ENCODE results near the gene FAM83C. TPM values are rescaled to one million over a fixed set of nuclear protein-coding genes. Genes with fewer than 3 reads are reported as not detected.

Gene FAM83C
- polyA plus RNA-seq, 1 of the 3 experiments (the other 2 are of a cell fraction), result not detected

DNA sequence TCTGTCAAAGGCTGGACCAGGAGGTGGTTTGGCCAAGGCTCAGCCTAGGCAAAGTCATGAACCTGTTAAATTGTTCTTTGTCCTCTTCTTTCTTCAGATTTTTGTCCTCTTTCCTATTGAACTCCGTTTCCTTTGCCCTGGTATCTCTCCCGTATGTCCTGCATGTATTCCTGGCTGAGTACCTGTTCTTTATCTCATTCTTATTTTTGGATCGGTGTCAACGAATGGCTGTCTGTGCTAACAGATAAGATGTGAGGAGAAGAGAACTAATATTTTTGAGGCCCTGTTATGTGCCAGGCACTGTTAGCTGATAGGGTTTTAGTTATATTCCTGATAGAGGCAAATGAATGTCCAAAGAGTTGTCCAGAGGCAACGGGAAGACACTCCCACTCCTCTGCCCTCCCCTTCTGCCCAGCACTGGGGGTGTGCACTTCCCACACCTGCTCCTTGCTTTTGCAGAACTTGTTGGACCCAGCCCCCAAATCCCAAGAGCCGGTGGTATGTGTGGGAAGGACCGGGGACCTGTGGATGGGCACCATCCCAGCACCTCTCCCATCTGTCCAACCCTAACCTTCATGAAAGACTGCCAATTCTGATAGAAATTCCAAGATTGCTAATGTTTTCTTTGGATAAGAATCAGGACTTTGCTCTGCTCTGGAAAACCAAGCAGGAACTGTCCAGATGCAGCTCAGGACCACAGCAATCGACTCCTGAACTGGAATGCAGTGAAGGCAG, 34.9 kb downstream of the FAM83C start:
- no peaks in the 10 kb centered on the region for H4K20me1 ChIP-seq (ENCODE audit: insufficient read depth)
- H3K4me1 ChIP-seq (ENCODE audit: control insufficient read depth in 1 of 2, insufficient read depth in 2 of 2, low read depth in 1 of 2, low read length in 1 of 2), result peaks cover 4 to 10% of the 10 kb centered on the region in 2 experiments; a peak in 2 of 4 replicates
- H3K9ac ChIP-seq, result no peak overlapping the region
- 56% methylated on average over 7 of the region's 8 CpGs for WGBS (ENCODE audit: low lambda C conversion rate)
- H3K79me2 ChIP-seq (ENCODE audit: insufficient read depth), result no peaks in the 10 kb centered on the region
- H3K27me3 ChIP-seq (ENCODE audit: insufficient read depth), result no peaks in the 10 kb centered on the region
- no peak for DNase-seq
- peaks cover 19% of the 10 kb centered on the region for H3F3A ChIP-seq (replicated peaks; ENCODE audit: insufficient read depth)
- ChIA-PET POLR2A (no interaction called here), CTCF (interaction anchor here (1.1 to 5.2 kb wide), 2 partner anchors 12 to 112 kb away, joined by 6 to 19 read pairs; no protein-coding TSS in a partner anchor)
- TF ChIP-seq FOXJ3 (CRISPR knock-in tag; IDR thresholded peaks at IDR 0.05) (no peak), GABPA (IDR thresholded peaks at IDR 0.05; ENCODE audit: low read depth) (no peak), RAD21 (IDR thresholded peaks at IDR 0.05; ENCODE audit: low read length) (no peak), EP300 (IDR thresholded peaks at IDR 0.05; ENCODE audit: borderline replicate concordance in 1 of 2, low read depth in 1 of 2, low read length in 1 of 2) (peak in 1 of 2 experiments; percentile 61; a peak in 1 of 4 replicates), ELF1 (IDR thresholded peaks at IDR 0.05) (peak; percentile 23; the same call in 1 of the 2 replicates), RXRA (IDR thresholded peaks at IDR 0.05; ENCODE audit: borderline replicate concordance, low read depth) (0 out of 2 replicates have a peak, but pooled peaks have one; percentile 19), NFIC (IDR thresholded peaks at IDR 0.05; ENCODE audit: borderline replicate concordance) (peak; percentile 90), TCF12 (IDR thresholded peaks at IDR 0.05) (peak; percentile 88), JUND (IDR thresholded peaks at IDR 0.05) (no peak), FOSL2 (IDR thresholded peaks at IDR 0.05; ENCODE audit: borderline replicate concordance, low read depth) (peak; percentile 20; the same call in 1 of the 2 replicates), TEAD4 (IDR thresholded peaks at IDR 0.05; ENCODE audit: borderline replicate concordance, insufficient read depth) (0 out of 2 replicates have a peak, but pooled peaks have one; percentile 55)
- TF ChIP-seq, protein P1, sequence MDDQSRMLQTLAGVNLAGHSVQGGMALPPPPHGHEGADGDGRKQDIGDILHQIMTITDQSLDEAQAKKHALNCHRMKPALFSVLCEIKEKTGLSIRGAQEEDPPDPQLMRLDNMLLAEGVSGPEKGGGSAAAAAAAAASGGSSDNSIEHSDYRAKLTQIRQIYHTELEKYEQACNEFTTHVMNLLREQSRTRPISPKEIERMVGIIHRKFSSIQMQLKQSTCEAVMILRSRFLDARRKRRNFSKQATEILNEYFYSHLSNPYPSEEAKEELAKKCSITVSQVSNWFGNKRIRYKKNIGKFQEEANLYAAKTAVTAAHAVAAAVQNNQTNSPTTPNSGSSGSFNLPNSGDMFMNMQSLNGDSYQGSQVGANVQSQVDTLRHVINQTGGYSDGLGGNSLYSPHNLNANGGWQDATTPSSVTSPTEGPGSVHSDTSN (IDR thresholded peaks at IDR 0.05), result peak; percentile 31; the same call in 1 of the 2 replicates
- TF ChIP-seq, protein P2, sequence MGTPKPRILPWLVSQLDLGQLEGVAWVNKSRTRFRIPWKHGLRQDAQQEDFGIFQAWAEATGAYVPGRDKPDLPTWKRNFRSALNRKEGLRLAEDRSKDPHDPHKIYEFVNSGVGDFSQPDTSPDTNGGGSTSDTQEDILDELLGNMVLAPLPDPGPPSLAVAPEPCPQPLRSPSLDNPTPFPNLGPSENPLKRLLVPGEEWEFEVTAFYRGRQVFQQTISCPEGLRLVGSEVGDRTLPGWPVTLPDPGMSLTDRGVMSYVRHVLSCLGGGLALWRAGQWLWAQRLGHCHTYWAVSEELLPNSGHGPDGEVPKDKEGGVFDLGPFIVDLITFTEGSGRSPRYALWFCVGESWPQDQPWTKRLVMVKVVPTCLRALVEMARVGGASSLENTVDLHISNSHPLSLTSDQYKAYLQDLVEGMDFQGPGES (IDR thresholded peaks at IDR 0.05; ENCODE audit: low read depth, low read length), result no peak
- TF ChIP-seq, protein P3, sequence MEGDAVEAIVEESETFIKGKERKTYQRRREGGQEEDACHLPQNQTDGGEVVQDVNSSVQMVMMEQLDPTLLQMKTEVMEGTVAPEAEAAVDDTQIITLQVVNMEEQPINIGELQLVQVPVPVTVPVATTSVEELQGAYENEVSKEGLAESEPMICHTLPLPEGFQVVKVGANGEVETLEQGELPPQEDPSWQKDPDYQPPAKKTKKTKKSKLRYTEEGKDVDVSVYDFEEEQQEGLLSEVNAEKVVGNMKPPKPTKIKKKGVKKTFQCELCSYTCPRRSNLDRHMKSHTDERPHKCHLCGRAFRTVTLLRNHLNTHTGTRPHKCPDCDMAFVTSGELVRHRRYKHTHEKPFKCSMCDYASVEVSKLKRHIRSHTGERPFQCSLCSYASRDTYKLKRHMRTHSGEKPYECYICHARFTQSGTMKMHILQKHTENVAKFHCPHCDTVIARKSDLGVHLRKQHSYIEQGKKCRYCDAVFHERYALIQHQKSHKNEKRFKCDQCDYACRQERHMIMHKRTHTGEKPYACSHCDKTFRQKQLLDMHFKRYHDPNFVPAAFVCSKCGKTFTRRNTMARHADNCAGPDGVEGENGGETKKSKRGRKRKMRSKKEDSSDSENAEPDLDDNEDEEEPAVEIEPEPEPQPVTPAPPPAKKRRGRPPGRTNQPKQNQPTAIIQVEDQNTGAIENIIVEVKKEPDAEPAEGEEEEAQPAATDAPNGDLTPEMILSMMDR (IDR thresholded peaks at IDR 0.05), result no peak
- TF ChIP-seq, protein P4, sequence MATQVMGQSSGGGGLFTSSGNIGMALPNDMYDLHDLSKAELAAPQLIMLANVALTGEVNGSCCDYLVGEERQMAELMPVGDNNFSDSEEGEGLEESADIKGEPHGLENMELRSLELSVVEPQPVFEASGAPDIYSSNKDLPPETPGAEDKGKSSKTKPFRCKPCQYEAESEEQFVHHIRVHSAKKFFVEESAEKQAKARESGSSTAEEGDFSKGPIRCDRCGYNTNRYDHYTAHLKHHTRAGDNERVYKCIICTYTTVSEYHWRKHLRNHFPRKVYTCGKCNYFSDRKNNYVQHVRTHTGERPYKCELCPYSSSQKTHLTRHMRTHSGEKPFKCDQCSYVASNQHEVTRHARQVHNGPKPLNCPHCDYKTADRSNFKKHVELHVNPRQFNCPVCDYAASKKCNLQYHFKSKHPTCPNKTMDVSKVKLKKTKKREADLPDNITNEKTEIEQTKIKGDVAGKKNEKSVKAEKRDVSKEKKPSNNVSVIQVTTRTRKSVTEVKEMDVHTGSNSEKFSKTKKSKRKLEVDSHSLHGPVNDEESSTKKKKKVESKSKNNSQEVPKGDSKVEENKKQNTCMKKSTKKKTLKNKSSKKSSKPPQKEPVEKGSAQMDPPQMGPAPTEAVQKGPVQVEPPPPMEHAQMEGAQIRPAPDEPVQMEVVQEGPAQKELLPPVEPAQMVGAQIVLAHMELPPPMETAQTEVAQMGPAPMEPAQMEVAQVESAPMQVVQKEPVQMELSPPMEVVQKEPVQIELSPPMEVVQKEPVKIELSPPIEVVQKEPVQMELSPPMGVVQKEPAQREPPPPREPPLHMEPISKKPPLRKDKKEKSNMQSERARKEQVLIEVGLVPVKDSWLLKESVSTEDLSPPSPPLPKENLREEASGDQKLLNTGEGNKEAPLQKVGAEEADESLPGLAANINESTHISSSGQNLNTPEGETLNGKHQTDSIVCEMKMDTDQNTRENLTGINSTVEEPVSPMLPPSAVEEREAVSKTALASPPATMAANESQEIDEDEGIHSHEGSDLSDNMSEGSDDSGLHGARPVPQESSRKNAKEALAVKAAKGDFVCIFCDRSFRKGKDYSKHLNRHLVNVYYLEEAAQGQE (IDR thresholded peaks at IDR 0.05; ENCODE audit: low read depth, low read length), result peak; percentile 78; the same call in 1 of the 2 replicates
- TF ChIP-seq, protein P5, sequence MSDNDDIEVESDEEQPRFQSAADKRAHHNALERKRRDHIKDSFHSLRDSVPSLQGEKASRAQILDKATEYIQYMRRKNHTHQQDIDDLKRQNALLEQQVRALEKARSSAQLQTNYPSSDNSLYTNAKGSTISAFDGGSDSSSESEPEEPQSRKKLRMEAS (IDR thresholded peaks at IDR 0.05; ENCODE audit: low read depth), result peak; percentile 50; the same call in 1 of the 2 replicates
- peak overlapping the region in 1 of 2 experiments; percentile 29; a peak in 1 of 4 replicates for H3K27ac ChIP-seq (ENCODE audit: low read depth in 2 of 2, low read length in 1 of 2)
- no peak overlapping the region for H2AFZ ChIP-seq (ENCODE audit: low read depth)
- no peak overlapping the region for H3K4me3 ChIP-seq (ENCODE audit: low read depth in 2 of 2, low read length in 1 of 2)
- H3K36me3 ChIP-seq (replicated peaks in 1 of 2; ENCODE audit: control insufficient read depth in 1 of 2, insufficient read depth in 2 of 2, low read length in 1 of 2), result no peaks in the 10 kb centered on the region
- H3K9me3 ChIP-seq, result no peaks in the 10 kb centered on the region
- 0 out of 2 replicates have a peak overlapping the region, but pooled peaks have one; percentile 30 for H3K4me2 ChIP-seq
- no peaks in the 10 kb centered on the region for H3K9me2 ChIP-seq

All from SK-N-SH (cell line).